Uterus (tissue), 2 donors: ENCODE data around the gene MEF2C.

Experiments
- CTCF ChIP-seq, 4 experiments: fragments of 200-600 bp in 2 of 4; fragments of 450-650 bp in 2 of 4; sonication (generic) in 2 of 4; IDR thresholded peaks; one replicate each; pipeline ENCODE4 v1.5.1; 2016 to 2019; ENCODE audit warnings: antibody characterized with exemption in 4 of 4, mild to moderate bottlenecking in 2 of 4, moderate library complexity in 1 of 4
- POLR2A ChIP-seq, 2 donors: fragments of 450-650 bp; IDR thresholded peaks; one replicate each; pipeline ENCODE4 v1.6.1; 2016; ENCODE audit warnings: antibody characterized with exemption in 2 of 2, mild to moderate bottlenecking in 1 of 2, moderate library complexity in 1 of 2

GRCh38 chr5:88780736-88781135 lies 102.2 kb downstream of the MEF2C start:
- TF ChIP-seq POLR2A (IDR thresholded peaks at IDR 0.05): no peak
- TF ChIP-seq CTCF (IDR thresholded peaks at IDR 0.05): no peak
